ENCODE data around the gene PHACTR1.

The PHACTR1 gene

GRCh38 chr6:12990162-12990561 is 273.6 kb downstream of the PHACTR1 start:
- DNase-seq (ENCODE audit: low read depth in 2 of 2) = no peak

DNA sequence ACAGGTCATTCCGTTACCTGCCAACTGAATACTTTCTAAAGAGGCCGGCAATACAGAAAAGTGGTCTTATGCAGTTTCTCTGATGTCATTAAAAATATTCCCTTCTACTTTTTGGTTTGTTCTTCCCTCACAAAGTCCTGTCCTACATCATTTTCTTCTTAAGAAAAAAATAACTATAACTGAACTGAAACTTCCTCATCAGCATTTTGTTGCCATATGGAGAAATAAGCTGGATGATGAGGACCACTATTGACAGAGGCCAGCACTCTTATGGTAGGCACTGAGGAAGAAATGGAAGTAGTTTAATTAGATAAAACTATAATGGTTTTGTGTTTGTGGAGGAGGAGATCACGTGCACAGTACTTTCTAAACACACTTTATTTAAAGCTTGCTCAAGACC is 274.9 kb downstream of the PHACTR1 start:
- no peak for DNase-seq (ENCODE audit: low read depth in 2 of 2)

- no peak for DNase-seq (ENCODE audit: low read depth in 2 of 2)
Observed at GRCh38 chr6:12992770-12993169, 276.2 kb downstream of the PHACTR1 start.

GRCh38 chr6:12993283-12993898 is 276.8 kb downstream of the PHACTR1 start:
- no peak for DNase-seq (ENCODE audit: low read depth in 2 of 2)

DNA sequence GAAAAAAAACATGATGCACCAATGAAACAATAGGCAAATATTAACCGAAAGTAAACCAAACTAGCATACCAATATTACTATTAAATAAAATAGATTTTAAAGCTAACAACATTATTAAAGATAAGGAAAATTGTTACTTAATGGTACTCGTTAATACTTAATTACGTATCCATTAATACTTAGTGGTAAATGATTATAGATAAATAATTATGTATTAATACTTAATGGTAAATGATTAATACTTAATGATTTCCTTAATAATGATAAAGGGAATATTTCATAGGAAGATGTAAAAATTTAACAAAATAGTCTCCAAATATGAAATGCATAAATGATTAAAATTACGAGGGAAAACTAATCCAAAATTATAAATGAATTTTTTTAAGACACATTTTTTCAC is 278.9 kb downstream of the PHACTR1 start:
- no peak for DNase-seq (ENCODE audit: low read depth in 2 of 2)

- DNase-seq (ENCODE audit: low read depth in 2 of 2) = no peak
Observed at GRCh38 chr6:13000537-13000936, 284.0 kb downstream of the PHACTR1 start.

DNA sequence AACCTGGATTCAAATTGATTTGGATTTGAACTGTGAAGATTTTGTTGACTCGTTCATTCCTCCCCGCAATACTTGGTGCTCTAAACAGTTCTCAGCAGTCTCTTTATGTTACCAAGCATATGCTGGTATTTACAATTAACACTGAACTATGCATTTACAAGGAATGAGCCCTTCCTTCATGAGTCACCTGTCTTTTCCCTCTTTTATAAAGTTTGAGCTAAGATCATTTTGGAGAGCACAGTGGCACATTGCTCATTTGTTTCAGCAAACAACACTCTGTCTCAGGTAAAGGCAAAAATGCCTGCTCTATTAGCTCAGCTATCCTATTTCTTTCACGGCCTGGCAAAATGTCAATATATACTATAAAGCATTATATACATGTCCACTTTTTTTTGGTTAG is 285.4 kb downstream of the PHACTR1 start:
- DNase-seq (ENCODE audit: low read depth in 2 of 2) = no peak

DNA sequence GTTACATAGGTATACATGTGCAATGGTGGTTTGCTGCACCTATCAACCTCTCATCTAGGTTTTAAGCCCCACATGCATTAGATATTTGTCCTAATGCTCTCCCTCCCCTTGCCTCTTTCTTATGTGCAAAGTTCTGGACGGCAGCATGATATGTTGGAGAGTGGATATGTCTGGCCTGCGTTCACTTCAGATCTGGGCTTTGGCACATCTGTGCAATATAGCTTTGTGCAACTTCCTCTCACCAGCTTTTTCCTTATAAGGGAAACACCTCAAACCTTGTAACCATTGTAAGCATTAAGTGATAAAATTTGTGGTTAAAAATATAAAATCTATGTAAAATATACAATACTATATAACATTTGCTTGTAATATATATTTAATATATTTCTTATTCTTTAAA is 288.0 kb downstream of the PHACTR1 start:
- DNase-seq (ENCODE audit: low read depth in 2 of 2) = no peak

DNA sequence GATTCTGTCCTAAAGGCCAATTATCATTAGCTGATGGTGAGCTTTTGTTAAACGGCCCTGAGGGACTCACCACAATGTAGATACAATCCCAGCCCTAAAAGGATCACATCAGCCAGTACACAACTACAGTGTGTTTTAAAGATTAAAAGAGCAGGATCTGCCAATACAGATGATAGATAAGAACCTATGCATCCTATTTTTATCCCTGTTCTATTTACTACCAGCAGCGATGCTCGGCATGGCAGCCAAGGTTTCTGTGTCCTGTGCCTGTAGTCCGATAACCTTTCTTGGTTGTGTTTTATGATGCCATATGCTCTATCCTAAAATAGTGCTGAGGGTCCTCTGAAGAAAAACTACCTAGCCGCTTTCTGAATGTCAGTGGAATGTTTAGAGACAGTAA is 289.4 kb downstream of the PHACTR1 start:
- DNase-seq (ENCODE audit: low read depth in 2 of 2) = no peak

- DNase-seq (ENCODE audit: low read depth in 2 of 2) = peak; percentile 7 to 15
Observed at GRCh38 chr6:13006578-13007300, 290.2 kb downstream of the PHACTR1 start.

DNA sequence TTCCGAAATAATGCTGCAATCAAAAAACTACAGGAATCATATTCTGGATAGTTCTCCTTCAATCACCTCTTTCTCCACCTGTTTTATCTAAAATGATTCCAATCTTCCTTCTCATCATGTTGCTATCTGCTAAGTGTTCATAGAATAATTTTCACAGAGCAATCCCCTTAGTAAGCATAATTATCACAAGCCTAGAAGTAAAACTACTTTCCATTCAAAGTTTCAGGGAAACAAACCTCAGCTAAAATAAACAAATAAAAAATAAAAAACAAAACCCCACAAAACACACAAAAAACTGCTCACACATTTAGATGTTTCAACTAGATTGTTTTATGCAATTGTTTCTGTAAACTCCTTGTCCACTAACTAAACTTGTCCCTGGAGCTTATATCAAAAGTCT is 291.2 kb downstream of the PHACTR1 start:
- DNase-seq (ENCODE audit: low read depth in 2 of 2) = no peak

DNA sequence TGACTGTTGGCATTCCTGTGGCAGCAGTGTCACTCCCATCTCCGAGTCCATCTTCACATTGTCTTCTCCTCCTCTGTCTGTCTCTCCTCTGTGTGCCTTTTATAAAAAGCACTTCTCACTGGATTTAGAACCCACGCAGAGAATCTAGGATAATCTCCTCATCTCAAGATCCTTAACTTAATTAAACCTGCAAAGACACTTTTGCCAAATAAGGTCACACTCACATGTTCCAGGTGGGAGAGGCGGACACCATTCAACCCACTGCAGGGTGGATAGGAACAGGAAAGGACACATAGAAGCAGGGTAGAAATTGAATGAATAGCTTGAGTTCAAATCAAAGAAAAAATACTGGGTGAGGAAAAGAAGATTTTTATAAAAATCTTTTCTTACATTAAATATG is 292.5 kb downstream of the PHACTR1 start:
- no peak for DNase-seq (ENCODE audit: low read depth in 2 of 2)

GRCh38 chr6:13009461-13009860 is 292.9 kb downstream of the PHACTR1 start:
- DNase-seq (ENCODE audit: low read depth in 2 of 2) = no peak

DNA sequence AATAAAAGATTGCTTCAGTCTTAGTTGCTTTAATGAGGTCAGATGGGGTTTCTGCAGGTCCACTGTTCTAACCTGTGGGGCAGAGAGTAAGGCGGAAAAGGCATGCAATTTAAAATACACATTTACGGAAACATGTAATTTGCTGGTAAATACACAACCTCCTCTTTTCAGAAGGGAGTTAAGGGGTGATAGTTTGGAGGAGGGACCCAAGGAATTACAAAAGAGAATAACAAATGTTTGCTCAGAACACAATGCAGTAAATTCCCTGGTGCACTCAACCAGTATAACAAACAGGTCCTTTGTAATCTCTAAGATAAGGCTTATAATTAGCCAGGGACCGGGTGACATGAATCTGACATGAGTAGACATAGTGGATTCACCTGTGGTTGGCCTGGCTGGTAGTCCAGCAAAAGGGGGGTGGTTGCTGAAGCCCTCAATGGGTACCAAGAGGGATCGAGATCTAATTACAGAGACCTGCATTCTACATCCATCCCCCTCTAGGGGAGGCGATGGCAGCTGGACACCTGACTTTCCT is 295.1 kb downstream of the PHACTR1 start:
- DNase-seq (ENCODE audit: low read depth in 2 of 2) = no peak

DNA sequence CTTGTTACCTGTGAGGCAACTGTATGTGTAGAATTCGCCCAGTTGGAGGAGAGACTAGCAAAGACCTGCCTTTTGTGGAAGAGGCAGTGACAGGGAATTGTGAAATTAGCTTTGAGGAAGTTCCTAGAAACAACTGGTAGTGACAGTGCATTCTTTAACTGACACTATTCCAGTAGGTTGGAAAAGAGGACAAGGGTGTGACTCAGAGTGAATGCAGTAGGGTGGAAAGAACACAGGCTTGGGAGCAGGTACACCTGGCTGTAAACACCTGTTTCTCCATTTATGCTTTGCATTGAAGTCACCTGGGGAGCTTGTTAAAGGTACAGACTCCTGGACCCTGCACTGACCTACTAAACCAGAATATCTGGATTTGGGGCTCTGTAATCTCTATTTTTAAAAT is 295.7 kb downstream of the PHACTR1 start:
- no peak for DNase-seq (ENCODE audit: low read depth in 2 of 2)

DNA sequence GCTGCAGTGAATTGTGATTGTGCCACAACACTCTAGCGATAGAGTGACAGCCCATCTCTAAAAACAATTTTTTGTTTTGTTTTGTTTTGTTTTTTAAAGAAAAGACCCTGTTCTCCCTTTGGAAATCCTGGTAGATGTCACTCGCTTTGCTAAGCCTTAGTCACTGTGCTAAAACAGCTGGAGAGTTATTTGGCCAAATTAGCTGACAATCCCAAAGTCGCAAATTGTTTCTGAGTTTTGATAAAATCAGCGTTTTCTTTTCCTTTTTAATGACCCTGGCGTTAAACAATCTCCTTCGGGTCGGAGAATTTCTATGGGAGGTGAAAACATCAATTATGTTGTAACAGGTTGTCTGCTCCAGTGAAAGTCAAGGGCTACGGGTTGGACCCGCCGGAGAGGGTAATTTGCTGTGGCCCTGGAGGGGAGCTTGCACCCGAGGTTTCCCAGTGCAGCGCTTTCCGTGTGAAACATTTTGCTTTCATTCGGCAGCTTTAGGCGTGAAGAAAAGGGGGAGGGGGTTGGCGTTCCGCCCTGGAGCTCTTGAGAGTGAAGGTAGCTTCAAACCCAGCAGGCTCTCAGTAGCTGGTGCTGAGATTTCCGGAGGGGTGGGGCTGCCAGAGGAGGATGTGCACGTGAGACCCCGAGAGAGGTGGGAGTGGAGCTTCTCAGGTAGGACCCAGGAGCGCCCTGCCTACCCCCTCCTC is 296.6 kb downstream of the PHACTR1 start:
- DNase-seq (ENCODE audit: low read depth in 2 of 2) = no peak

DNA sequence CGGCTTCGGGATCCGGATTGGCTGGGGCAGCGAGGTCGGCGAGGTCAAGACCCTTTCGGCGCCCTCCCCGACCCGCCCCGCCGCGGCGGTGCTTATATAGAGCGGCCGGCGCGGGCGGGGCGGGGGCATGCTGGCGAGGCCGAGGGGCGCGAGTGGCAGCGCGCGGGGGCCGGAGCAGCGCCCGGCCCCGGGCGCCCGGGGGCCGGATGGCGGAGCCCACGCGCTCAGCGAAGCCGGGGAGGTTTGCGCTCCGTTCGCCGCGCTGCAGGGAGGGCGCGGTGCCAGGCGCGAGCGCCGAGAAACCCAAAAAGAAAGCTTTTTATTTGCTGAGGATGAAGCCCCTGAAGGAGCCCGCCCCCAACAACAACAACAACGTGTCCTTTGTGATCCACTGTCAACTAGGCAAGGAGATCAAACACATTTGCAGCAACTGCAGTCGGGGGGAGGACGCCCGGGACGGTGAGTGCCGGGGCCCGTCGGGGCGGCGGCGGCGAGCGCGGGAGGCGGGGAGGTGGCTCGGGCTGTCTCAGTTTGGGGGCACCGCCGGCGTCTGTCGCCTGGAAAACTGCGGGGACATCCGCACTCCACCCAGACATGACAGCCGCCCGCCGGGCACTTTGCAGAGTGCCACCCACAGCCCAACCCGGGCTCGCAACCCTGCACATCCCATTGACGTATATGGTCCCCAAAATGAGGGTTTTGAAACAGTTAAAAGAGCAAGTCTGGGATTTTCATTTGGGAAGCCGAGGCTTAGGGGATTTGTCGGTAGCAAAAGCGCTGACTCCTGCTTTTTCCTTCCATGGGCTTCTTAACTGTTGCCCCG is 297.3 kb downstream of the PHACTR1 start:
- DNase-seq (ENCODE audit: low read depth in 2 of 2) = no peak

DNA sequence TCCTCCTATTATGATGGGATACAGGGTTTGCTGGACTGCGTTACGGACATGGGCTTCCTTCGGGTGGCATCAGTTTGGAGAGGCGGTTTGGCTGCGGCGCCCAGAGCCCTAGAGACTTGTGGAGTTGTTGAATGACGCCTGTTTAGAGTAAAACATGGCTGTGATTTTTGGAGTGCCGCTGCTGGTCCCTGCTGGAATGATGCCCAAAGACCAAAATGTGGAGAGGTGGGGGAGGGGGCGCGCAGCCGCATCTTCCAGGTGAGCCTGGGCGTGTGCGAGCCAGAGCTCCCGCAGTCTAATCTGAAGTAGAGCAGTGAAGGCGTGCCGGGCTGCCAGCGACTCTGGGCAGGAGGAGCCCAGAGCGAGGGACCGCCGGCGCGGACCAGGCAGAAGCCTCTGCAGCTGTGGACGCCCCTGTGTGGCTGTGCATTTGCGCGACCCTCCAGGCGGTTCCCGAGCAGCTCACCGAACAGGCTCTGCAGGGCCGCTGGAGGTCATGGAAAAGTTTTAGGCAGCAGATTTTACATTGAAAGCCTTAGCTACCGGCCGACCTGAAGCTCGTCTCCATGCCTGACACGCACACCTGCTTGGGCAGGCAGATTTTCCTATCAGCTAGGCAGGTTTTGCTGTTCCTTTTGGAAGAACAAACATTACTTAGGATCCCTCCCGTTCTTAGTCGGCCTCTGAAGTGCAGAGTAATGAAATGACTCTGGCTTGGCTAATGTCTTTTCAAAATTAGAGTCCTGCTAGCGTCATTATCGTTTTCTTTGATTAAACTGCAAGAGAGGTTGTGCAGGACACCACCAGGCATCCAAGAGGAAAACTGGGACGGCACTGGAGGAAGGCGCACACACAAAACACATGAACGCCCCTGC is 298.2 kb downstream of the PHACTR1 start:
- DNase-seq (ENCODE audit: low read depth in 2 of 2) = no peak

DNA sequence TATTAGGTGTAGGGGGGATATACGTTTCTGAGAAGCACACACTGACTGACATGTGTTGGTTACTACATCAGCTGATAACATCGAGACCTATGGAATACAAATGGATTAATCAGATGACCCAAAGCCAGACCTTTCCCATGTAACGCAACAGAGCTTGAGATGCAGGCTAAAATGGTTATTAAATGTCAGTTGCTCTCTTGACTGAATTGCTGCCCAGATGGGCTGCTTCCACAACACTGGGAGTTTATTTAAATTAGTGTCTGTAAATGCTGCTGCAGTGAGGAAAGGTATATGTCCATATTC is 298.8 kb downstream of the PHACTR1 start:
- no peak for DNase-seq (ENCODE audit: low read depth in 2 of 2)

GRCh38 chr6:13024616-13025015 is 308.0 kb downstream of the PHACTR1 start:
- no peak for DNase-seq (ENCODE audit: low read depth in 2 of 2)

DNA sequence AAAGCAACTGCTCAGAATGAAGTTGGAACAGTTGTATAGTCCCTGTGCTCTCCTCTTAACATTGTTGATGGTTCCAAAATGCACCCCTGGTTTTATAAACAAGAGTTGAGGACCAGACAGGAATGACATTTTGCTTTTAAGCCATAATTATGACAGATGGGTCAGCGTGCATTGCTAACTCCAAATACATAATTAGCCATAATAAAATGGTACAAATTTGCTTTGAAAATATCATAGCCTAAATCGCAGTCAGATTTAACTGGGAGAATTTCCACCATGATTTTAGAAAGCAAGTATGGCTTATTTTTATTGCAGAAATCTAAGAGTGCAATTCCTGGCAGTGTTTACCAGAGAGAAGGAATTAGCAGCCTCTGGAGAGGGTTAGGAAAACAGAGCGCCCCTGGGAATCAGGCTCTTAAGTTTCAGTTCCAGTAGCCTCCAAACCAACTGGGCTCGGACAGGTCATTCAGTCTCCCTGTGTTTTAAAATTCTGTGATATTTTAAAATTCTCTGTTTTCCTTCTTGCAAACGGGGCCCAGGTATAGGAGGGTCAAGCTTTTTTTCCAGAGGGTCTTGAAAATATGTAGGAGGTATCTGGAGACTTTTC is 309.4 kb downstream of the PHACTR1 start:
- no peak for DNase-seq (ENCODE audit: low read depth in 2 of 2)
